SKM-1 (cell line): ENCODE measurements around the gene MARK3.

Source experiments
- DNase-seq: peaks from one replicate; lab custom pipeline; 2025; ENCODE audit not compliant: unreplicated experiment; lab: John Stamatoyannopoulos, UW

Gene MARK3

DNA sequence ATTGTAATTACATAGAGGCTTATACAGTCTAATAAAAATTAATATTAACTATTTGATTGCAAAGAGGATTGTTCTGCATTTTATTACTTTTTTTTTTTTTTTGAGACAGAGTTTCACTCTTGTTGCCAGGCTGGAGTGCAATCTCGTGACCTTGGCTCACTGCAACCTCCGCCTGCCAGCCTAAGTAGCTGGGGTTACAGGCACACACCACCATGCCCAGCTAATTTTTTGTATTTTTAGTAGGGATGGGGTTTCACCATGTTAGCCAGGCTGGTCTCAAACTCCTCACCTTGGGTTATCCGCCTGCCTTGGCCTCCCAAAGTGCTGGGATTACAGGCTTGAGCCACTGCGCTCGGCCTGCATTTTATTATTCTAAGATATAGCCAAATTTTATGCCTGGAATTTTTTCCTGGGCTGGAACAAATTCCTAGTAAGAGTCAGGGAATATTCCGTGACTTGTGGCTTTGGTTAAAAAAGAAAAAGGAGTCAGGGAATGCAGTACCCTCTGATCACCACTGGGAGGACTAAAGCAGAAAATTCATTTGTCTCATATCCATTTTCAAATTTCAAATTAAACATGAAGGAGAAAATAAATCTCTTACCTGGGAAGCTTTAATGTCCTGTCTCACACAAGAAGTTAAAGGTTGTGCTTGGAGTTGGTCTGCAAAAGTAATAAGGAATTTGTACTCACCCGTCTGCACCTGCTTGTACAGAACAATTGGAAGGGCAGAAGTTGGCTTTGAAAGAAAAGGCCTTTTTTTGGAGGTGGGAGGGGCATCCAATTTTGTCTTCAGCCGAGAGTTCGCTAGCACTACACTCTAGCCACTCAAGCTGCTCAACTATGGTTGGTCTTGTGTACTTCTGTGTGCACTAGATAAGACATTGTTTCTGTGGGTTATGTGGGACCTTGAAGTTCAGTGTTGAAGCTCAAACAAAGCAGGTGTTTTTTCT is 8.7 kb downstream of the MARK3 start:
- no peak for DNase-seq

DNA sequence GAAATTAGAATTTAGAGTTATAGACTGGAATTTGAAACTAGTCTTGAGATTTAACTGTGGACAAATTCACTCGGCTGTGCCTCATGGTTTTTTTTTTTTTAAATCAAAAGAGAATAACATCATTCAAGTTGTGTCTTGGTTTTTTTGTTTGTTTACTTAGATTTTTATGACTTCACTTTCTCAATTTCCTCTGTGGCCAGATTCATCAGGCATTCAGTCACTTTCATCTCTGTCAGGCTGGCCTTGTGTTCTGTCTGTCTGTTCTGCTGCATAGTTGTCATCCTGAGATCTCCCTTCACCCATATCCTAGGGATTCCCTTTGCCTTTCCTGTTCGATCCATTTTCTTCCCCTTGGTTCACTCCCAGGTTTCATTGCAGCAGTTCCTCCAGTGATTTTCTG is 10.0 kb downstream of the MARK3 start:
- no peak for DNase-seq

DNA sequence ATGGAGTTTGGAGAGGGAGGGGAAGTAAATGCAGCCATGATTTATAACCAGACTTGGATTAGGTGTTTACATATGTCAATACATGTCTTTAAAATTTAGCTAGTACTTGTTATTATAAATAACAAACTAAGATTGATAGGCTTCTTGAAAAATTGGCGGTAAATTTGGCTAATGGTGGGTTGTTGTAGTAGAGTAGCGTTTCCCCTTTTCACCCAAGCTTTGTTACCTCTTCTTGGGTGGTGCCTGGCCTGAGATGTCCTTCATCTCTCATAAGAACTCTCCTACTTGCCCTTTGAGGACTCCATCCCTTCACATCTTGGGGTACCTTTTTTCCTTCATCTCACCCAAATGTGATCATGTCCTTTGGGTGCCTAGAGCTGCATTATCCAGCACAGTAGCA is 11.2 kb downstream of the MARK3 start:
- no peak for DNase-seq

DNA sequence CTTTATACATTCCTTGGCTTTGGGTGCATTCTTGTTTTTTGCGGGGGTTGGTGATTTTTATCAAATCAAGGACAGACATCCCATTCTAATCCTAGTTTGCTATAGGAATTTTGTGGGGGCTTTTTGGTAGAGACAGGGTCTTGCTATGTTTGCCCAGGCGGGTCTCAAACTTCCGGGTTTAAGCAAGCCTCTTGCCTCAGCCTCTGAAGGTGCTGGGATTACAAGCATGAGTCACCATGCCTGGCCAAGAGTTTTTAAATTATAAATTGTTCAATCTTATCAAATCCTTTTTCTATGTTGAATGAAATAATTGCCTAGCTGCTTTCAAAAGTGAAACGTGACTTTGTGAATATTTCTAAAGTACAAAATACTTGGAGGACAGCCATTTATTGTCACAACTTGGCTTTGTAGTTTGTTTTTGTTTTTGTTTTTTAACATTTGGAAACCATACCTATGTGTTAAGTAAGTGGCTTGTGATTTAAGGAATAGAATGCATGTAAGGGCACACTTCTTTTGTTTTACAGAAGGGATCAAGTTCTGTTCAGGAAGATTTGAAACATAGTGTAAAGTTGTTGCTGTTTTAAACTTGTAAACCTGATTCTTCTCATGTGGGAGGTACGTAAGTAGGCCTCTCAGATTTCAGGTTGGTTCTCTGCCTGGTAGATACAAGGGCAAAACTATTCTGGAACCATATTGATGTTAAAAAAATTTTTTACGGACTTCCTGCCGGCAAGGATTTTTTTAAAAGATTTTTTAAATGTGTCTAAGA is 13.4 kb downstream of the MARK3 start:
- DNase-seq = no peak

DNA sequence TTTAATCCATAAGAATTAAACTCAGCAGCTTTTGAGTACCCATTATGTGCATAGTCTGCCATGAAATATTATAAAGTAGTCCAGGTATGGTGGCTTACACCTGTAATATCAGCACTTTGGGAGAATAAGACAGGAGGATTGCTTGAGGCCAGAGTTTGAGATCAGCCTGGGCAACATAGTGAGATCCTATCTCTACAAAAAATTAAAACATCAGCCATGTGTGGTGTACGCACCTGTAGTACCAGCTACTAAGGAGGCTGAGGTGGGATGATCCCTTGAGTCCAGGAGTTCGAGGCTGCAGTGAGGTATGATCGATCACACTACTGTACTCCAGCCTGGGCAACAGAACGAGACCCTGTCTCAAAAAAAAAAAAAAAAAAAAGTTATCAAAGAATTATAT is 15.3 kb downstream of the MARK3 start:
- no peak for DNase-seq

DNA sequence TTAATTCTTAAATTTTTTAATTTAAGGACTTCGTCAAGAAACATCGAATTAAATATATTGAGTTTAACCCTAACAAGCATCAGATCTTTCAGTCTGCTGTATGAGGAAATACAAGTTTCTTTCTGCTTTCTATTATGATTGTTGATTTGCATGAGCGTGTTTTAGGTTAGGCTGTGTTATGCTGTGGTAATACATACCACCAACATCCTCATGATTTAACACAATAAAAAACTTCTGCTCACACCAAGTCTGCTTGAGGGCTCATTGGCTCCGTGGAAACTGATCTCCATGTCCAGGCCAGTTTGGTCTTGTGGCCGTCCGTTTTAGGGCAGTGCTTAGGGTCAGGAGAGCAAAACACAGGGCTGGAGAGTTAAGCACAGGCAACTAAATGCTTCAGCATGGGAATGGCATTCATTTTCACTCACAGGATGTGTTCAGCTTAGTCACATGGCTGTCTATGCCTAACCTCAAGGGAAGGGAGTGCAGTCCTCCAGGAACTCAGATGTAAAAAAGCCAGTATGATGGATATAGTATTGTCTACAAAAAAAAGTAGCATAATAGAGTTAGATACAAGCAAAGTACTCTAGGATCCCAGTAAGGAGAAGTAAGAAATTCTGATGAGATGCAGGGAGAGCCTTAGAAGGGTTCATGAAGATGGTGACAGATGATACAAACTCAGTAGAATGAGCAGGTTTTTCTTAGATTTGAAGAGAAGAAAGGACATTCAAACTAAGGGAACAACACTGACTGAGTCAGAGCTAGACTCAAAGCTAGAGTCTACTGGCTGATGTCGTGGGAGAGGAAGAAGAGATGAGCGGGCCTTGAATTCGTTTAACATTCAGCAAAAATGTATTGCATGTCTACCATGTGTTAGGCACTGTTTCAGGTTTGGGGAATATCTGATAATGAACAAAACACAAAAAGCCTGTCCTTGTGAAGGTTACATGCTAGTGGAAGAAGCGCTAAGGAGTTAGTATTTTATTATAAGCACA is 16.3 kb downstream of the MARK3 start:
- DNase-seq = no peak

DNA sequence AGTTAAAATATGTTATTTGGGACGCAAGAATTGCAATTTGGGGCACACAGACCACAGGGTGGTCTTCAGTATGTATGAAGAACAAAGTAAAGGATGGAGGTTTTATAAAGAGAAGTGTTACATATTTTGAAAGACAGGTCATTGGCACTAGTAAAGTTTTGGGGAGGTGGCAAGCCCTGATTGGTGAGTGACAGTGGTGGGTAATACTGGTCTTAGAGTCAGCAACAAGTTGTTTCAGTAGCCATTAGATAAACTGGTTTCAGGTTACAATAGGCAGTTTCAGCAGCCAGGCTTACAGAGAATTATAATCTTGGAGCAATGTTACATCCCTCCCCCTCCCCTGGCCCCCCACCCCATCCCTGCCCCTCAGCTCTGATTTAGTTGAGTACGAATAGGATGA is 17.5 kb downstream of the MARK3 start:
- no peak for DNase-seq

DNA sequence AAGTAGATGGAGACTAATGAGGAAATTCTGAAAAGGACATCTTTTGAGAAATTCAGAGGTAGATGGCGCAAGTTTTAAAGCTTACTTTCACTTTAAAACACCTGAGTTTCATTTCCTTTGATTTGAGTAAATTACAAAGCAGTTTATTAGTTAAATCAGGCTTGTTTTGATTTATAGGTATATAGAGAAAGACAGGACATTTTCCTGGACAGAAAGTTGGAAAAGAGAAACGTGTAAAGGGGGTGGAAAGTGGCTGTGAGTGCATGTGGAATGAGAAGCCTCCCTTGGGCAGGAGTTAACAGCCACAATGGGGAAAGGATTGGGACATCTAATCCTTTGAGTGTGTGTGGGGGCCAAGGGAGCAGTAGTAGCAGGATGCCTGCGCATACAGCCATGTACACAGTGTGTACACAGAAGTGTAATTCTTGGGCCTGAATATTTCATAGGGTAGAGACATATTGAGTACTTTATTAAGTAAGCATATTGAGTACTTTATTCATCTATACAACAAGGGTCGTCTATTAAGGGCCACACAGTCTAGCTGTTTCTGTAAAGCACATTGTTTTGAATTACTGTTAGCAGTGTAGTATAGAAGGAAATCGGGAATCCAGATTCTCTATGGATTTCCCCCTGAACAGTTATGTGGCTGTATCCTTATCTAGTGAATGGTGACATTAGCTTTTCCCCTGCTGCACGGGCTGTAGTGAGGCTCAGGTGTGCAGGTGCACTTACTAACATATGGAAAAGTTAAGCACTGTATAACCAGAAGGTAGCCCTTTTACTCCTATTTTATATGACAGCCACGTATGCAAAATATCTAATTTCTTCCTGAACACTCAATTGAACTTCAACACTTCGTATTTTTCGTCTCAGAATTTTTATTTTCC is 19.1 kb downstream of the MARK3 start:
- no peak for DNase-seq

DNA sequence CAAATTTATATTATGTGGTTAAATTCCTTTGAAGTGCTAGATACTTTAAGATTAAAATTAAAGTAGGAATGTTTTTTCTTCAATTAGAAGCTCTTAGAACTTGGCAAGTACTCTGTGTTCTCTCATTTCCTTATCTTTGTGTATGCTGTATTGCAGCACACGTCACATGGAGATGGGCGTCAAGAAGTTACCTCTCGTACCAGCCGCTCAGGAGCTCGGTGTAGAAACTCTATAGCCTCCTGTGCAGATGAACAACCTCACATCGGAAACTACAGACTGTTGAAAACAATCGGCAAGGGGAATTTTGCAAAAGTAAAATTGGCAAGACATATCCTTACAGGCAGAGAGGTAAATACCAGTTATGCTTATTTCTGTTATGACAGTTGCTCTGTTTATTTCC is 19.7 kb downstream of the MARK3 start:
- DNase-seq = no peak

DNA sequence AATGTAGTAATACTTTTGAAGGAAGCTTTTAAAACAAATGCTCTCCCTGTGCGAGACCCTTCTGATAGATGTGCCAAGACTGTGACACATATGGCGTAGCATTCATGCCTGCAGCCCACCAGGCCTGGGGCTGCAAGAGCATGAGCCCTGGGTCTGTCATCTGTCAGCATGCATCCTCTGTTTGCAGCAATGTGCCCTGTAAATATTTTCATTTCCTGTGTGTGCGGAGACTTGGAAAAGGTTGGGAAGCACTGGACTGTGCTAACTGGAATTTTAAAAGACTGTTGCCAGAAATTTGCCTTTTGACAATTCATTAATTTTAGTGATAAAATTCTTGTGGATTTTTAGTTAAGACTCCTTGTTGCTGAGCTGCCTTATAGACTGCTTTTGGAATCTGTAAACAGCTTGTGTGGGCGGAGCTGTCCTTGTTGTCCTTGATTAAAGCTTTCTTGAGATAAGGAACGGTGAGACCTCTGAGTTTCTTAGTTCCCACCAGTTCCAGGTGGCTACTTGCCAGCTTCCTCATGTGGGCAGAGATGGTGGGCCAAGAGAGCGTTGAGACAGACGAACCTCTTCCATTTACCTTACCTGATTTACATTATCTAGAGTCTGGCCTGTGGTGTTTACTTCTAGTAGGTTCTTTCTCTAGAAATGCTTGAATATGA is 23.4 kb downstream of the MARK3 start:
- no peak for DNase-seq

DNA sequence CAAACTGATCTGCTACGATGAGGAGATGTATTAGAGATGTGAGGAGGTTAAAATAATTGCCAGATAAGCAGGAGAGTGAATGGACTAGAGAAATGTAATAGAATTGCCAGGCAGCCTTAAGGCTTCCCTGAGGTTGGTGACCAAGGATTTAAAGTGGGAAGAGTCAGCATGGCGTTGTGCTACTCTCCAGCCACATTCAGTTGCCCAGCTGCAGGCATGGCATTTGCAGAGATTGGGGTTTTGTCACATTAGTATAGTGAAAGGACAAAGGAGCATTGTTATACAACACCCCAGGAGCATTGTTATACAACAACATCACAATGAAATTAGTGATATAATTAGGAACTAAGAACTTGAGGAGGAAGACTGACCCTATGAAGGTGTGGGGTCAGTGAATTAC is 31.7 kb downstream of the MARK3 start:
- no peak for DNase-seq

DNA sequence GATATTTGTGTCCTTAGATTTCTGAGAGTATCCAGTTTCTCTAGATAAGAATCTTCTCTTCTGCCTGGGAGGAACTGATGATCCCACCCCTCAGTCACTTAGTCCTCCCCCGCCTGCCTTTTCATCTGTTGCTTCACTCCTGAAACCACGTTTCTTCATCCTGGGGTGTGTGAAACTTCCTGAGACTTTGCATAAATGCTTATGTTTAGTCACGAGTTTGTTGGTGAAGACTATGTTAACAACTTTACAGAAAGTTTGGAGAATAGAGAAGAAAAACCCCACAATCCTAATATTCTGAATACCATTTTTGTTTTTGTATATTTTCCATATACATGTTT is 33.2 kb downstream of the MARK3 start:
- DNase-seq = peak; percentile 21

DNA sequence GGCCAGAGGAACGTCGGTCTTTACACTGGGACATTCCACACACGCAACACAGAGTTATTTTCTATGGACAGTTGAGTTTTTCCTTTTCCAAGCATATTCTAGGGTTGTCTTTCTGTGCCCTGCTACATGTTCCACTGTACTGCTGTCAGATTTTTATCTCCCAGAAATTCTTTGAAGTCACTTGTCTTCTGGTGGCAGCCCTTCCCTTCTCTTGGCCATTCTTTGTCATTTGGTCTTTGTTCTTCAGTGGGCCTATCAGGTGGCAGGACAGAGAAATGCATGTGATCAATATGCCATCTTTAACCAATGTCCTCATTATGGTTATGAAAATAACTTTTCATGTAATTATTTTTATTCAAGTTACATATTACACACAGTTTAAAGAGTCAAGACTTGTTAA is 36.3 kb downstream of the MARK3 start:
- no peak for DNase-seq

DNA sequence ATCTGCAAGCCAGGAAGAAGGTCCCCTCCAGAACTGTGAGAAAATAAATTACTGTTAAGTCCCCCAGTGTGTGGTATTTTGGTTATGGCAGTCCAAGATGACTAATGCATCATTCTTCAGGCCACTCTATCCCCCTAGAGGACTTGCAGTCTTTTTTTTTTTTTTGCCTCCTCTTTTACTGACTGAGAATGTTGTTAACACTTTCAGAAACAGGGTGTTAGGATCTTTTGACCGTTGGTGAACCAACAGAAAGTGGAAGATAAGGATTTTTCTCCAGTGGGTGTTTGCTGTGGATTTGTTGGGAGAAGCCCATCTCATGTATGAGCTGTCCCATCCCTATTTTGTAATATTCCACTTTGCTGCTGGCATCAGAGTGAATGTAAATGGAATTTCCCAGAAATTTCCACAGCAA is 37.8 kb downstream of the MARK3 start:
- DNase-seq = no peak

DNA sequence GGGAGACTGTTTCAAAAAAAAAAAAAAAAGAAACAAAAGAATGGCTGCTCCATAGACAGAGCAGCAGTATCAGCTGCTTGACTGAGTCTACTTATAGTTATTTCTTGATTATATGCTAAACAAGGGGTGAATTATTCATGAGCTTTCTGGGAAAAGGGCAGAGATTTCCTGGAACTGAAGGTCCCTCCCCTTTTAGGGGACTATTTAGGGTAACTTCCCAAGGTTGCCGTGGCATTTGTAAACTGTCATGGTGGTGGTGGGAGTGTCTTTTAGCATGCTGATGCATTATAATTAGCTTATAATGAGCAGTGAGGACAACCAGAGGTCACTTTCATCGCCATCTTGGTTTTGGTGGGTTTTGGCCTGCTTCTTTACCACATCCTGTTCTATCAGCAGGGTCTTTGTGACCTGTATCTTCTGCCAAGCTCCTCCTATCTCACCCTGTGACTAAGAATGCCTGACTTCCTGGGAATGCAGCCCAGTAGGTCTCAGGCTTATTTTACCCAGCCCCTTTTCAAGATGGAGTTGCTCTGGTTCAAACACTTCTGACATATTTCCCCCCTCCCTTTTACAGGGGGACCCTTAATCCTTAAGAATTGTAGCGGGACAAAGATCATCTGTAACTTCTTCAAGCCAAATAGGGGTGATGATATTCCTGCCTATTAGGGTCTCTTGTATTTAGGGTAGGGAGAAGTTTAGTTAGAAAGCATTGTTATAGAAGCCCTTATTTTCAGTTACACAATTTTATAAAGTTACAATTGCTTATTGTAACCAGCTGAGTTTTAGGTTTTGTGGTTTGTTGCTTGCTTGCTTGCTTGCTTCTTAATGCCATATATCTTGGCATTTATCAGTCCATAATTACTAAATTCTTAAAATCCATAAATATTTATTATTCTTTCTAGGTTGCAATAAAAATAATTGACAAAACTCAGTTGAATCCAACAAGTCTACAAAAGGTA is 42.5 kb downstream of the MARK3 start:
- DNase-seq = no peak

DNA sequence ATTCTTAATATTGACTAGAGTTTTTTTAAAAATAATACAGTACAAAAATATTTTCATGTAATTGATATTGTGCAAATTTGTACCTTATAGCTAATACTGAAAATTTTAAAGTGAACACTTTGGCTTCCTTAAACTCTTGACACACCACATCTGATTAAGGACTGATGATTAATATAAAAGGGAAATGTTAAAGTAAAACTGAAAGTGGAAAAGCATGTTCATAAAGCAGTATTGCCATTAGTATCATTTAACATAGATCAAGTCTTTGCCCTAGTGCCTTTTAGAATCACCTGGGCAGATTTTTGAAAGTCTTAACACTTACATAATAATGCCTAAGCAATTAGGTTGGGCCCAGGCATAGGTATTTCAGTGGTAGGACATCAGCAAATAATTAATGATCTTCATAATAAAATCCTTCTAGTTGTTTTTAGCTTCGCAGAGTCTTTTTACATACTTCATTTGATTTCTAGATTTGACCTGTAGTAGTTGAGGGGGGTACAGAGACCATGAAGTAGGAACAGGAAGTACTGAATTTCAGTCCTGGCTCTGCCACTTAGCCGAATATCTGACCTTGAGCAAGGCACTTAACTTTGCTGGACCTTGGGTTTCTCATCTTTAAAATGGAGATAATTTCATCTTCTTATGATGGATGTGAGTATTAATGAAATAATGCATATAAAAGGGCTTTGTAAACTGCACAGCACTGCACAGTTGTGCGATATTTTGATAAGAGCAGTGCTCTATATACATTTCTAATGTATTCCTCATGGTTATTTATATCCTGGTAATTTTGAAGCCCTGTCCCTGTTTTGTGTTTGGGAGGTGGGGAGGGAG is 43.7 kb downstream of the MARK3 start:
- DNase-seq = no peak

DNA sequence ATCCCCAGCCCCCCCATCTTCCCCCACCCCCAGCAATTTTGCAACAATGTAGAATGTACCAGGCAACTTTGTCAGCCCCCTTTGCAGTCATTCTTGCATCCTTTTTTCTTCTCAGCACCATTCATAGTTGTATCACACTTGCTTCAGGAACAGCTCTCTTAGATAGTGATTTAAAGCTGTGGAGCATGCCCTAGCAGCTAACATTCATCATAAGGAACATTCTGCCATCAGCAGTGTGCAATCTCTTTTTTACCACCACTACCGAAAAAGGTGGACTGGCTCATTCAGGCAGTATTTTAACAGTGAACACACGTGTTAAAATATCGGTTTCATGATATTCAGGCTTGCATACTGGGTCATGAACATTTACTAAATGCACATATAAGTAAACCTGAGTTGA is 45.1 kb downstream of the MARK3 start:
- no peak for DNase-seq

DNA sequence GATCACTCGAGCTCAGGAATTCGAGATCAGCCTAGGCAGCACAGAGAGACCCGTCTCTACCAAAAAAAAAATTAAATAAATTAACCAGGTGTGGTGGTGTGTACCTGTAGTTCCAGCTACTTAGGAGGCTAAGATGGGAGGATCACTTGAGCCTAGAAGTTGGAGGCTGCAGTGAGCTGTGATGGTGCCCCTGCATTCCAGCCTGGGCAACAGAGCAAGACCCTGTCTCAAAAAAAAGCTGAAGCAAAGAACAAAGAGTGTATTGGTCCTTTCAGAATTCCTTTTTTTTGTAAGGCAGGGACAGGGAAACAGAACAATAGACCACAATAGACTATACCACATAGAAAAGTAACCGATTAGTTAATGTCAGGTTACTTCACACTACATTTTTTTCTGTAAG is 47.4 kb downstream of the MARK3 start:
- no peak for DNase-seq
